GM23338 (cell line): ENCODE measurements around the gene ADH5. TPM values are rescaled to one million over a fixed set of nuclear protein-coding genes. Genes with fewer than 3 reads are reported as not detected.
"Not testable (repeated sequence)": the region's sequence is repeated elsewhere in the genome, so short reads cannot be mapped to it uniquely, and the experiment has no call there.

ENCODE experiments used
- ATAC-seq: fragments of 200-7000 bp; cut with Tn5 transposase; 3 replicates; pipeline ENCODE4 v1.9.1; 2020
- DNase-seq: peaks from one replicate; pipeline ENCODE4 v3.0.0-alpha.2; 2015; ENCODE audit warnings: low spot score
- H2AFZ ChIP-seq: fragments of 200-600 bp; sonication (generic); 2 replicates; pipeline ENCODE4 v1.8.0; 2016; ENCODE audit warnings: antibody characterized with exemption, mild to moderate bottlenecking, moderate library complexity
- H3F3A ChIP-seq: fragments of 200-600 bp; sonication (generic); replicated peaks from 2 replicates; pipeline ENCODE4 v1.8.0; 2017; ENCODE audit warnings: antibody characterized with exemption, mixed run types, low read depth
- H3K27ac ChIP-seq: fragments of 200-600 bp; sonication (generic); 2 replicates; pipeline ENCODE4 v1.6.1; 2016; ENCODE audit warnings: low read depth
- H3K27me3 ChIP-seq: fragments of 200-600 bp; sonication (generic); 2 replicates; pipeline ENCODE4 v1.8.0; 2016; ENCODE audit warnings: mild to moderate bottlenecking, mixed run types, moderate library complexity; ENCODE audit not compliant: insufficient read depth
- H3K36me3 ChIP-seq: fragments of 200-600 bp; sonication (generic); 2 replicates; pipeline ENCODE4 v1.8.0; 2016; ENCODE audit warnings: mild to moderate bottlenecking; ENCODE audit not compliant: insufficient read depth
- H3K4me1 ChIP-seq: fragments of 200-600 bp; sonication (generic); 2 replicates; pipeline ENCODE4 v1.8.0; 2016; ENCODE audit warnings: mild to moderate bottlenecking, moderate library complexity; ENCODE audit not compliant: insufficient read depth
- H3K4me2 ChIP-seq: fragments of 200-600 bp; sonication (generic); 2 replicates; pipeline ENCODE4 v1.7.1; 2017; ENCODE audit warnings: mixed run types
- H3K4me3 ChIP-seq: fragments of 200-600 bp; sonication (generic); 2 replicates; pipeline ENCODE4 v1.6.1; 2016; ENCODE audit warnings: mixed run types
- H3K79me2 ChIP-seq: fragments of 200-600 bp; sonication (generic); replicated peaks from 2 replicates; pipeline ENCODE4 v1.8.0; 2017; ENCODE audit warnings: mild to moderate bottlenecking; ENCODE audit not compliant: insufficient read depth
- H3K9me2 ChIP-seq: fragments of 200-600 bp; sonication (generic); 2 replicates; pipeline ENCODE4 v1.8.0; 2017; ENCODE audit not compliant: insufficient read depth
- H4K20me1 ChIP-seq: fragments of 200-600 bp; sonication (generic); replicated peaks from 2 replicates; pipeline ENCODE4 v1.8.0; 2017; ENCODE audit warnings: mild to moderate bottlenecking; ENCODE audit not compliant: insufficient read depth
- H3K27ac Mint-ChIP-seq: 2 replicates; pipeline ENCODE4 v1.8.0; 2020; ENCODE audit warnings: inconsistent platforms, mild to moderate bottlenecking, moderate library complexity, mixed read lengths
- H3K27me3 Mint-ChIP-seq: 3 replicates; pipeline ENCODE4 v1.8.0; 2022; ENCODE audit warnings: low read depth, mild to moderate bottlenecking, moderate library complexity, mixed read lengths, inconsistent platforms; ENCODE audit not compliant: insufficient read depth, poor library complexity
- H3K36me3 Mint-ChIP-seq: 3 replicates; pipeline ENCODE4 v1.8.0; 2021; ENCODE audit warnings: low read depth, mild to moderate bottlenecking, inconsistent platforms, moderate library complexity, mixed read lengths
- H3K4me1 Mint-ChIP-seq: 3 replicates; pipeline ENCODE4 v1.8.0; 2020; ENCODE audit warnings: mild to moderate bottlenecking, inconsistent platforms, mixed read lengths
- H3K4me3 Mint-ChIP-seq: 3 replicates; pipeline ENCODE4 v1.8.0; 2021; ENCODE audit warnings: moderate library complexity, mild to moderate bottlenecking, inconsistent platforms, mixed read lengths
- H3K9me3 Mint-ChIP-seq: 3 replicates; pipeline ENCODE4 v1.8.0; 2020; ENCODE audit warnings: moderate library complexity, mild to moderate bottlenecking, inconsistent platforms, mixed read lengths
- EZH2 ChIP-seq: fragments of 200-600 bp; sonication (generic); IDR thresholded peaks from one replicate; pipeline ENCODE4 v1.8.0; 2017; ENCODE audit warnings: antibody characterized with exemption, mild to moderate bottlenecking, low read depth; ENCODE audit not compliant: unreplicated experiment
- EZH2phosphoT487 ChIP-seq: fragments of 200-600 bp; sonication (generic); IDR thresholded peaks from one replicate; pipeline ENCODE4 v1.8.1; 2018; ENCODE audit warnings: antibody characterized with exemption; ENCODE audit not compliant: unreplicated experiment
- NANOG ChIP-seq: IDR thresholded peaks from 2 replicates; pipeline ENCODE4 v1.6.1; 2016; ENCODE audit warnings: antibody characterized with exemption, borderline replicate concordance
- ZNF331 ChIP-seq: fragments of 250-450 bp; sonication (Bioruptor Pico); IDR thresholded peaks from 2 replicates; pipeline ENCODE4 v1.5.0; 2020; ENCODE audit warnings: low read depth, mild to moderate bottlenecking, moderate library complexity
- polyA plus RNA-seq: library from polyadenylated mRNA; unstranded; fragments of >200 nt; fragmentation: Nextera tagmentation; extraction: Ambion mirVana; gene quantifications from 2 replicates; pipeline ENCODE4 v1.2.1, GENCODE V29; 2016
- total RNA-seq: library from RNA; depleted of rRNA; stranded (reverse); fragments of >200 nt; shearing (Covaris generic); gene quantifications from 2 replicates; pipeline ENCODE4 v1.2.3, GENCODE V29; 2014
- TF ChIP-seq, protein P1 (sequence below): fragments of 250-450 bp; sonication (Bioruptor Pico); IDR thresholded peaks from 2 replicates; pipeline ENCODE4 v1.5.0; 2020; ENCODE audit warnings: mild to moderate bottlenecking, moderate library complexity

The ADH5 gene
- total and polyA plus RNA-seq, 2 experiments from 2014 or later = 224 to 250 TPM

DNA sequence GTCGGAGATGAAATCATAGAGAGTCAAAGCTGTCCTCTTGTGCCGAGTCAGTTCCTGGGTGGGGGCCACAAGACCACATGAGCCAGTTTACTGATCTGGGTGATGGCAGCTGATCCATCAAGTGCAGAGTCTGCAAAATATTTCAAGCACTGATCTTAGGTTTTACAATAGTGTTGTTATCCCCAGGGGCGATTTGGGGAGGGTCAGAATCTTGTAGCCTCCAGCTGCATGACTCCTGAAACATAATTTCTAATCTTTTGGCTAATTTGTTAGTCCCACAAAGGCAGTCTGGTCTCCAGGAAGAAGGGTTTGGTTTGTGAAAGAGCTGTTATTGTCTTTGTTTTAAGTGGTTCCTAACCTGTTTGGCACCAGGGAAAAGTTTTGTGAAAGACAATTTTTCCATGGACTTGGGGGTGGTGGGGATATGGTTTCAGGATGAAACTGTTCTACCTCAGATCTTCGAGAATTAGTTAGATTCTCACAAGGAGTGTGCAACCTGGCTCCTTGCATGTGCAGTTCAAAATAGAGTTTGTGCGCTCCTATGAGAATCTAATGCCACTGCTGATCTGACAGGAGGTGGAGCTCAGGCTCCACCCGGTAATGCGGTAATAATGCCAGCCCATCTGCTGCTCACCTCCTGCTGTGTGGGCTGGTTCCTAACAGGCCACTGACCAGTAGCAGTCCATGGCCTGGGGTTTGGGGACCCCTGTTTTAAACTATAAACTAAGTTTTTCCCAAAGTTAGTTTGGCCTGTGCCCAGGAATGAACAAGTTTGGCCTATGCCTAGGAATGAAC lies 63.9 kb downstream of the ADH5 start:
- Histone ChIP-seq H4K20me1 (peaks cover 36% of the 10 kb centered on the region), H2AFZ (no peak overlapping the region), H3K4me1 (peaks cover 41% of the 10 kb centered on the region), H3K9me2 (peaks cover 3% of the 10 kb centered on the region; the same call in 1 of the 2 replicates), H3K4me2 (0 out of 2 replicates have a peak overlapping the region, but pooled peaks have one; percentile 37), H3K4me3 (no peak overlapping the region), H3K27ac (peak overlapping the region; percentile 39; the same call in 1 of the 2 replicates), H3K27me3 (no peaks in the 10 kb centered on the region), H3F3A (no peaks in the 10 kb centered on the region), H3K79me2 (peaks cover 100% of the 10 kb centered on the region), H3K36me3 (0 out of 2 replicates have a peak, but pooled peaks cover 14% of the 10 kb centered on the region)
- Mint-ChIP-seq H3K27ac (peak overlapping the region; percentile 39; the same call in 1 of the 2 replicates), H3K4me1 (peaks cover 52% of the 10 kb centered on the region), H3K4me3 (no peak overlapping the region), H3K9me3 (peaks cover 31% of the 10 kb centered on the region), H3K27me3 (no peaks in the 10 kb centered on the region), H3K36me3 (peaks cover 41% of the 10 kb centered on the region)
- TF ChIP-seq EZH2phosphoT487 = no peak
- TF ChIP-seq ZNF331 (CRISPR knock-in tag) = no peak
- TF ChIP-seq, protein P1, sequence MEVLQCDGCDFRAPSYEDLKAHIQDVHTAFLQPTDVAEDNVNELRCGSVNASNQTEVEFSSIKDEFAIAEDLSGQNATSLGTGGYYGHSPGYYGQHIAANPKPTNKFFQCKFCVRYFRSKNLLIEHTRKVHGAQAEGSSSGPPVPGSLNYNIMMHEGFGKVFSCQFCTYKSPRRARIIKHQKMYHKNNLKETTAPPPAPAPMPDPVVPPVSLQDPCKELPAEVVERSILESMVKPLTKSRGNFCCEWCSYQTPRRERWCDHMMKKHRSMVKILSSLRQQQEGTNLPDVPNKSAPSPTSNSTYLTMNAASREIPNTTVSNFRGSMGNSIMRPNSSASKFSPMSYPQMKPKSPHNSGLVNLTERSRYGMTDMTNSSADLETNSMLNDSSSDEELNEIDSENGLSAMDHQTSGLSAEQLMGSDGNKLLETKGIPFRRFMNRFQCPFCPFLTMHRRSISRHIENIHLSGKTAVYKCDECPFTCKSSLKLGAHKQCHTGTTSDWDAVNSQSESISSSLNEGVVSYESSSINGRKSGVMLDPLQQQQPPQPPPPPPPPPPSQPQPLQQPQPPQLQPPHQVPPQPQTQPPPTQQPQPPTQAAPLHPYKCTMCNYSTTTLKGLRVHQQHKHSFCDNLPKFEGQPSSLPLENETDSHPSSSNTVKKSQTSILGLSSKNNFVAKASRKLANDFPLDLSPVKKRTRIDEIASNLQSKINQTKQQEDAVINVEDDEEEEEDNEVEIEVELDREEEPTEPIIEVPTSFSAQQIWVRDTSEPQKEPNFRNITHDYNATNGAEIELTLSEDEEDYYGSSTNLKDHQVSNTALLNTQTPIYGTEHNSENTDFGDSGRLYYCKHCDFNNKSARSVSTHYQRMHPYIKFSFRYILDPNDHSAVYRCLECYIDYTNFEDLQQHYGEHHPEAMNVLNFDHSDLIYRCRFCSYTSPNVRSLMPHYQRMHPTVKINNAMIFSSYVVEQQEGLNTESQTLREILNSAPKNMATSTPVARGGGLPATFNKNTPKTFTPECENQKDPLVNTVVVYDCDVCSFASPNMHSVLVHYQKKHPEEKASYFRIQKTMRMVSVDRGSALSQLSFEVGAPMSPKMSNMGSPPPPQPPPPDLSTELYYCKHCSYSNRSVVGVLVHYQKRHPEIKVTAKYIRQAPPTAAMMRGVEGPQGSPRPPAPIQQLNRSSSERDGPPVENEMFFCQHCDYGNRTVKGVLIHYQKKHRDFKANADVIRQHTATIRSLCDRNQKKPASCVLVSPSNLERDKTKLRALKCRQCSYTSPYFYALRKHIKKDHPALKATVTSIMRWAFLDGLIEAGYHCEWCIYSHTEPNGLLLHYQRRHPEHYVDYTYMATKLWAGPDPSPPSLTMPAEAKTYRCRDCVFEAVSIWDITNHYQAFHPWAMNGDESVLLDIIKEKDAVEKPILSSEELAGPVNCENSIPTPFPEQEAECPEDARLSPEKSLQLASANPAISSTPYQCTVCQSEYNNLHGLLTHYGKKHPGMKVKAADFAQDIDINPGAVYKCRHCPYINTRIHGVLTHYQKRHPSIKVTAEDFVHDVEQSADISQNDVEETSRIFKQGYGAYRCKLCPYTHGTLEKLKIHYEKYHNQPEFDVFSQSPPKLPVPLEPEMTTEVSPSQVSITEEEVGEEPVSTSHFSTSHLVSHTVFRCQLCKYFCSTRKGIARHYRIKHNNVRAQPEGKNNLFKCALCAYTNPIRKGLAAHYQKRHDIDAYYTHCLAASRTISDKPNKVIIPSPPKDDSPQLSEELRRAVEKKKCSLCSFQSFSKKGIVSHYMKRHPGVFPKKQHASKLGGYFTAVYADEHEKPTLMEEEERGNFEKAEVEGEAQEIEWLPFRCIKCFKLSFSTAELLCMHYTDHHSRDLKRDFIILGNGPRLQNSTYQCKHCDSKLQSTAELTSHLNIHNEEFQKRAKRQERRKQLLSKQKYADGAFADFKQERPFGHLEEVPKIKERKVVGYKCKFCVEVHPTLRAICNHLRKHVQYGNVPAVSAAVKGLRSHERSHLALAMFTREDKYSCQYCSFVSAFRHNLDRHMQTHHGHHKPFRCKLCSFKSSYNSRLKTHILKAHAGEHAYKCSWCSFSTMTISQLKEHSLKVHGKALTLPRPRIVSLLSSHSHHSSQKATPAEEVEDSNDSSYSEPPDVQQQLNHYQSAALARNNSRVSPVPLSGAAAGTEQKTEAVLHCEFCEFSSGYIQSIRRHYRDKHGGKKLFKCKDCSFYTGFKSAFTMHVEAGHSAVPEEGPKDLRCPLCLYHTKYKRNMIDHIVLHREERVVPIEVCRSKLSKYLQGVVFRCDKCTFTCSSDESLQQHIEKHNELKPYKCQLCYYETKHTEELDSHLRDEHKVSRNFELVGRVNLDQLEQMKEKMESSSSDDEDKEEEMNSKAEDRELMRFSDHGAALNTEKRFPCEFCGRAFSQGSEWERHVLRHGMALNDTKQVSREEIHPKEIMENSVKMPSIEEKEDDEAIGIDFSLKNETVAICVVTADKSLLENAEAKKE (CRISPR knock-in tag) = no peak
- no peak for TF ChIP-seq NANOG
- no peak for TF ChIP-seq EZH2
- DNase-seq (no peak), ATAC-seq (peak; percentile 64)

DNA sequence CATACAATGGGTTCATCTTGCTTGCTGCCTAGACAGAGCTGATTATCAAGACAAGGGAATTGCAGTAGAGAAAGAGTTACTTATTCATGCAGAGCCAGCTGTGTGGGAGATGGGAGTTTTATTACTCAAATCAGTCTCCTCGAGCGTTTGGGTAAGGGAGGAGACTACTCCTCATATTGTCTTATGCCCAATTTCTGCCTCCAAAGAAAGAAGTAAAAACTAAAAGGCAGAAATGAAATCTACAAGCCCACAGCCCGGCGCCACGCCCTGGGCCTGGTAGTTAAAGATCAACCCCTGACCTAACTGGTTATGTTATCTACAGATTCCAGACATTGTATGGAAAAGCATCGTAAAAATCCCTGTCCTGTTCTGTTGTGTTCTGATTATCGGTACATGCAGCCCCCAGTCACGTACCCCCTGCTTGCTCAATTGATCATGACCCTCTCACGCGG lies 64.8 kb downstream of the ADH5 start:
- H4K20me1 ChIP-seq = peaks cover 35% of the 10 kb centered on the region
- Mint-ChIP-seq H3K36me3 (peaks cover 48% of the 10 kb centered on the region), H3K4me1 (peaks cover 49% of the 10 kb centered on the region), H3K27ac (peak overlapping the region; percentile 39), H3K4me3 (peak overlapping the region; percentile 1; the same call in 1 of the 3 replicates), H3K9me3 (peaks cover 38% of the 10 kb centered on the region)
- H3K4me1 ChIP-seq = peaks cover 41% of the 10 kb centered on the region
- H3K79me2 ChIP-seq = peaks cover 100% of the 10 kb centered on the region
- H3F3A ChIP-seq, H3K27me3 ChIP-seq, H3K27me3 Mint-ChIP-seq, ATAC-seq, DNase-seq, H3K9me2 ChIP-seq, H2AFZ ChIP-seq: not testable (repeated sequence)
- peak overlapping the region; percentile 39; the same call in 1 of the 2 replicates for H3K27ac ChIP-seq
- peak overlapping the region; percentile 69 for H3K4me2 ChIP-seq
- H3K4me3 ChIP-seq = peak overlapping the region; percentile 16; the same call in 1 of the 2 replicates
- H3K36me3 ChIP-seq = 0 out of 2 replicates have a peak, but pooled peaks cover 20% of the 10 kb centered on the region
